Activated naive CD8-positive, alpha-beta T cell treated with anti-CD3 and anti-CD28 coated beads for 36 hours (primary cell): ENCODE results near the gene AKAP7. TPM values are rescaled to one million over a fixed set of nuclear protein-coding genes. Genes with fewer than 3 reads are reported as not detected.

ENCODE experiments used
- DNase-seq: peaks from one replicate; pipeline ENCODE4 v3.0.0; 2021
- H3K27ac Mint-ChIP-seq: one replicate; pipeline ENCODE4 v1.8.0; 2022; ENCODE audit warnings: mild to moderate bottlenecking, moderate library complexity, mixed read lengths
- H3K27me3 Mint-ChIP-seq: one replicate; pipeline ENCODE4 v1.8.0; 2022; ENCODE audit warnings: mild to moderate bottlenecking, mixed read lengths
- H3K36me3 Mint-ChIP-seq: one replicate; pipeline ENCODE4 v1.8.0; 2021; ENCODE audit warnings: mild to moderate bottlenecking, mixed read lengths
- H3K4me1 Mint-ChIP-seq: one replicate; pipeline ENCODE4 v1.8.0; 2021; ENCODE audit warnings: mixed read lengths
- H3K4me3 Mint-ChIP-seq: one replicate; pipeline ENCODE4 v1.8.0; 2022; ENCODE audit warnings: mild to moderate bottlenecking, moderate library complexity, mixed read lengths
- H3K9me3 Mint-ChIP-seq: one replicate; pipeline ENCODE4 v1.8.0; 2022; ENCODE audit warnings: mixed read lengths
- total RNA-seq, 2 experiments: library from RNA; stranded (reverse); gene quantifications; one replicate each; pipeline ENCODE4 v1.2.3, GENCODE V29; 2021

AKAP7 gene
- total RNA-seq, 2 experiments from 2014 or later = 6.0 to 6.2 TPM

GRCh38 chr6:131161987-131162386 lies 26.7 kb downstream of the AKAP7 start:
- Mint-ChIP-seq H3K27me3 (no peaks in the 10 kb centered on the region), H3K27ac (no peak overlapping the region), H3K4me1 (no peaks in the 10 kb centered on the region), H3K9me3 (no peaks in the 10 kb centered on the region), H3K36me3 (peaks cover 3% of the 10 kb centered on the region), H3K4me3 (no peak overlapping the region)
- no peak for DNase-seq

GRCh38 chr6:131163886-131164285 lies 28.6 kb downstream of the AKAP7 start:
- no peak for DNase-seq
- H3K27ac Mint-ChIP-seq = no peak overlapping the region
- no peaks in the 10 kb centered on the region for H3K4me1 Mint-ChIP-seq
- no peak overlapping the region for H3K4me3 Mint-ChIP-seq
- H3K27me3 Mint-ChIP-seq = no peaks in the 10 kb centered on the region
- no peaks in the 10 kb centered on the region for H3K9me3 Mint-ChIP-seq
- peaks cover 3% of the 10 kb centered on the region for H3K36me3 Mint-ChIP-seq

GRCh38 chr6:131164506-131164905 lies 29.2 kb downstream of the AKAP7 start:
- peaks cover 3% of the 10 kb centered on the region for H3K36me3 Mint-ChIP-seq
- no peaks in the 10 kb centered on the region for H3K9me3 Mint-ChIP-seq
- no peaks in the 10 kb centered on the region for H3K27me3 Mint-ChIP-seq
- DNase-seq = no peak
- no peak overlapping the region for H3K4me3 Mint-ChIP-seq
- H3K4me1 Mint-ChIP-seq = no peaks in the 10 kb centered on the region
- H3K27ac Mint-ChIP-seq = no peak overlapping the region

GRCh38 chr6:131167773-131168172 lies 32.5 kb downstream of the AKAP7 start:
- Mint-ChIP-seq H3K4me3 (no peak overlapping the region), H3K4me1 (no peaks in the 10 kb centered on the region), H3K9me3 (no peaks in the 10 kb centered on the region), H3K36me3 (peaks cover 3% of the 10 kb centered on the region), H3K27me3 (no peaks in the 10 kb centered on the region), H3K27ac (no peak overlapping the region)
- no peak for DNase-seq

GRCh38 chr6:131169613-131170012 lies 34.3 kb downstream of the AKAP7 start:
- no peak overlapping the region for H3K4me3 Mint-ChIP-seq
- H3K36me3 Mint-ChIP-seq = peaks cover 3% of the 10 kb centered on the region
- H3K4me1 Mint-ChIP-seq = no peaks in the 10 kb centered on the region
- no peaks in the 10 kb centered on the region for H3K27me3 Mint-ChIP-seq
- no peak for DNase-seq
- H3K9me3 Mint-ChIP-seq = no peaks in the 10 kb centered on the region
- H3K27ac Mint-ChIP-seq = no peak overlapping the region

GRCh38 chr6:131172222-131172621 lies 37.0 kb downstream of the AKAP7 start:
- DNase-seq = no peak
- H3K36me3 Mint-ChIP-seq = no peaks in the 10 kb centered on the region
- H3K4me3 Mint-ChIP-seq = no peak overlapping the region
- H3K4me1 Mint-ChIP-seq = no peaks in the 10 kb centered on the region
- no peaks in the 10 kb centered on the region for H3K27me3 Mint-ChIP-seq
- H3K27ac Mint-ChIP-seq = no peak overlapping the region
- H3K9me3 Mint-ChIP-seq = no peaks in the 10 kb centered on the region

GRCh38 chr6:131173680-131174079 lies 38.4 kb downstream of the AKAP7 start:
- H3K27me3 Mint-ChIP-seq = no peaks in the 10 kb centered on the region
- no peak for DNase-seq
- no peaks in the 10 kb centered on the region for H3K9me3 Mint-ChIP-seq
- no peaks in the 10 kb centered on the region for H3K4me1 Mint-ChIP-seq
- no peaks in the 10 kb centered on the region for H3K36me3 Mint-ChIP-seq
- no peak overlapping the region for H3K27ac Mint-ChIP-seq
- H3K4me3 Mint-ChIP-seq = no peak overlapping the region

- H3K27ac Mint-ChIP-seq = no peak overlapping the region
- no peaks in the 10 kb centered on the region for H3K4me1 Mint-ChIP-seq
- H3K27me3 Mint-ChIP-seq = no peaks in the 10 kb centered on the region
- DNase-seq = no peak
- H3K4me3 Mint-ChIP-seq = no peak overlapping the region
- H3K9me3 Mint-ChIP-seq = no peaks in the 10 kb centered on the region
- H3K36me3 Mint-ChIP-seq = no peaks in the 10 kb centered on the region
Observed at GRCh38 chr6:131175564-131175963, 40.3 kb downstream of the AKAP7 start.

GRCh38 chr6:131177996-131178395 lies 42.7 kb downstream of the AKAP7 start:
- peaks cover under 1% of the 10 kb centered on the region for H3K36me3 Mint-ChIP-seq
- no peak overlapping the region for H3K27ac Mint-ChIP-seq
- peaks cover 2% of the 10 kb centered on the region for H3K4me1 Mint-ChIP-seq
- no peaks in the 10 kb centered on the region for H3K27me3 Mint-ChIP-seq
- no peaks in the 10 kb centered on the region for H3K9me3 Mint-ChIP-seq
- no peak for DNase-seq
- H3K4me3 Mint-ChIP-seq = no peak overlapping the region

- H3K4me1 Mint-ChIP-seq = peaks cover 7% of the 10 kb centered on the region
- H3K36me3 Mint-ChIP-seq = peaks cover 15% of the 10 kb centered on the region
- H3K4me3 Mint-ChIP-seq = peak overlapping the region; percentile 65
- DNase-seq = no peak
- peaks cover 3% of the 10 kb centered on the region for H3K9me3 Mint-ChIP-seq
- peak overlapping the region; percentile 88 for H3K27ac Mint-ChIP-seq
- H3K27me3 Mint-ChIP-seq = no peaks in the 10 kb centered on the region
Observed at GRCh38 chr6:131182991-131183425, 47.7 kb downstream of the AKAP7 start.

- Mint-ChIP-seq H3K9me3 (peaks cover 3% of the 10 kb centered on the region), H3K36me3 (peaks cover 15% of the 10 kb centered on the region), H3K4me1 (peaks cover 7% of the 10 kb centered on the region), H3K4me3 (peak overlapping the region; percentile 65), H3K27me3 (no peaks in the 10 kb centered on the region), H3K27ac (peak overlapping the region; percentile 88)
- no peak for DNase-seq
Observed at GRCh38 chr6:131183427-131184095, 48.3 kb downstream of the AKAP7 start.

- DNase-seq = no peak
- peaks cover 3% of the 10 kb centered on the region for H3K4me1 Mint-ChIP-seq
- H3K27me3 Mint-ChIP-seq = no peaks in the 10 kb centered on the region
- no peak overlapping the region for H3K27ac Mint-ChIP-seq
- peaks cover 40% of the 10 kb centered on the region for H3K9me3 Mint-ChIP-seq
- H3K36me3 Mint-ChIP-seq = peaks cover 45% of the 10 kb centered on the region
- H3K4me3 Mint-ChIP-seq = no peak overlapping the region
Observed at GRCh38 chr6:131191590-131191989, 56.3 kb downstream of the AKAP7 start.

GRCh38 chr6:131197716-131198115 lies 62.4 kb downstream of the AKAP7 start:
- peak overlapping the region; percentile 48 for H3K4me3 Mint-ChIP-seq
- peaks cover 43% of the 10 kb centered on the region for H3K4me1 Mint-ChIP-seq
- peak overlapping the region; percentile 89 for H3K27ac Mint-ChIP-seq
- peaks cover 50% of the 10 kb centered on the region for H3K36me3 Mint-ChIP-seq
- H3K9me3 Mint-ChIP-seq = peaks cover 37% of the 10 kb centered on the region
- H3K27me3 Mint-ChIP-seq = no peaks in the 10 kb centered on the region
- DNase-seq = peak; percentile 4

- peak; percentile 63 for DNase-seq
- Mint-ChIP-seq H3K4me3 (peak overlapping the region; percentile 77), H3K4me1 (peaks cover 51% of the 10 kb centered on the region), H3K36me3 (peaks cover 32% of the 10 kb centered on the region), H3K9me3 (peaks cover 17% of the 10 kb centered on the region), H3K27me3 (no peaks in the 10 kb centered on the region), H3K27ac (peak overlapping the region; percentile 89)
Observed at GRCh38 chr6:131199568-131200272, 64.5 kb downstream of the AKAP7 start.

GRCh38 chr6:131205481-131206244 lies 70.4 kb downstream of the AKAP7 start:
- no peak for DNase-seq
- Mint-ChIP-seq H3K27ac (peak overlapping the region; percentile 35), H3K9me3 (peaks cover 7% of the 10 kb centered on the region), H3K4me3 (no peak overlapping the region), H3K36me3 (peaks cover 21% of the 10 kb centered on the region), H3K4me1 (peaks cover 45% of the 10 kb centered on the region), H3K27me3 (no peaks in the 10 kb centered on the region)
